Inferior parietal cortex (tissue), 1 donor: ENCODE data around the gene PHF3.

Experiments used
- DNase-seq: peaks from one replicate; pipeline ENCODE4 v3.0.0-alpha.2; 2016; ENCODE audit errors: extremely low spot score

Gene PHF3

DNA sequence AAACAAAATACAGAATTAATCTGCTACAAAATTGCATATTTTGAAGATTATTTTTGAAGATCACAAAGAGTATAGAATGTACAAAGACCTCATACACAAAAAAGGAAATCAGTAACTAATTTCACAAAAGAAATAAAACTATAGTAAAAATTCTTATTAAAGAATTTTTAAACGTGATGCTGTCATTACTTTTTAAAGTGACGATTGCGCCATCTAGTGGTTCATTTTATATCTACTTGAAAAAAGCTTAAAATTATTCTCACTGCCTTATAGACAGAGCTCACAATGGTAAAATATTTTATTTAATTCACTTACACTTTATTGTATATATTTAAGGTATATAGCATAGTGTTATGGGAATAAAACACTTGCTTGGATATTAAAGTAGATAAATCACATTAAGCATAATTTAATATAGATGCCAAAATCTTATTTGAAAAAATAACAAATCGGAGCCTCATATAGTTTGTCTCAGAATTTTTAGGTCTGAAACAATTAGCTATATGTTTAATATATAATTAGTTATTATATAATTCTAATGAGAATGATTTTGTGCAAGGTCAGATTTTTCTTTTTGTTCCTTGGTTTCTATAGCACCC is 128.8 kb downstream of the PHF3 start:
- DNase-seq = peak; percentile 88
